MCF 10A (cell line): ENCODE results near the gene SARDH. TPM values are rescaled to one million over a fixed set of nuclear protein-coding genes. Genes with fewer than 3 reads are reported as not detected.

Source experiments
- BruUV-seq: library from RNA; stranded (reverse); fragments of 400-500 nt; replicated peaks from 2 replicates; lab custom pipeline; 2021; lab: Mats Ljungman, UMichigan
- CTCF ChIA-PET: fragments of 300-600 bp; sonication (Branson Sonifier 250); formaldehyde crosslinking; extraction: SDS; loops from one replicate; lab custom pipeline; 2021; ENCODE audit warnings: antibody characterized with exemption, inconsistent platforms; lab: Yijun Ruan, JAX
- POLR2A ChIA-PET: fragments of 300-600, 350-650 bp; sonication (Branson Sonifier 250); formaldehyde crosslinking; extraction: SDS; loops from one replicate; lab custom pipeline; 2020; ENCODE audit warnings: antibody characterized with exemption, inconsistent platforms; lab: Yijun Ruan, JAX
- DNase-seq: peaks from one replicate; pipeline ENCODE4 v3.0.0-alpha.2; 2018; ENCODE audit not compliant: unreplicated experiment
- H3K27ac Mint-ChIP-seq: one replicate; pipeline ENCODE4 v1.8.0; 2022; ENCODE audit warnings: mild to moderate bottlenecking, low read depth, mixed read lengths; ENCODE audit not compliant: unreplicated experiment
- H3K27me3 Mint-ChIP-seq: one replicate; pipeline ENCODE4 v1.8.0; 2022; ENCODE audit warnings: mixed read lengths; ENCODE audit not compliant: insufficient read depth, unreplicated experiment
- H3K36me3 Mint-ChIP-seq: one replicate; pipeline ENCODE4 v1.8.0; 2022; ENCODE audit warnings: mild to moderate bottlenecking, moderate library complexity, mixed read lengths; ENCODE audit not compliant: insufficient read depth, unreplicated experiment
- H3K4me1 Mint-ChIP-seq: one replicate; pipeline ENCODE4 v1.8.0; 2022; ENCODE audit warnings: mixed read lengths; ENCODE audit not compliant: insufficient read depth, unreplicated experiment
- H3K4me3 Mint-ChIP-seq: one replicate; pipeline ENCODE4 v1.8.0; 2022; ENCODE audit warnings: mild to moderate bottlenecking, moderate library complexity, mixed read lengths; ENCODE audit not compliant: unreplicated experiment
- H3K9me3 Mint-ChIP-seq: one replicate; pipeline ENCODE4 v1.8.0; 2022; ENCODE audit warnings: mixed read lengths; ENCODE audit not compliant: unreplicated experiment
- CTCF ChIP-seq: fragments of 200-600 bp; IDR thresholded peaks from one replicate; pipeline ENCODE4 v1.8.0; 2022; ENCODE audit warnings: antibody characterized with exemption, mild to moderate bottlenecking; ENCODE audit not compliant: unreplicated experiment
- intact Hi-C: fragments of 100-400 bp; cut with micrococcal nuclease; formaldehyde crosslinking; loops from 2 replicates; pipeline ENCODE4 v1.14.1; 2022
- total RNA-seq: library from RNA; stranded (reverse); gene quantifications from 2 replicates; pipeline ENCODE4 v1.2.3, GENCODE V29; 2022

The SARDH gene
- total RNA-seq, 1 experiment from 2014 or later: not detected

GRCh38 chr9:133742849-133743444, 4.8 kb upstream of the SARDH start:
- no peak overlapping the region for H3K4me3 Mint-ChIP-seq
- intact Hi-C loops: no loop called here
- POLR2A ChIA-PET: interaction anchor here (0.6 to 1.4 kb wide), 3 partner anchors 9 to 1526 kb away, joined by 3 to 4 read pairs (median 3); no protein-coding TSS in a partner anchor
- no TSS peak for BruUV-seq
- CTCF ChIA-PET: interaction anchor here (0.6 to 2.6 kb wide), 16 partner anchors 9 to 1117 kb away, joined by 3 to 7 read pairs (median 4); no protein-coding TSS in a partner anchor
- DNase-seq: peak; percentile 65
- H3K36me3 Mint-ChIP-seq: peaks cover 1% of the 10 kb centered on the region
- H3K27ac Mint-ChIP-seq: no peak overlapping the region
- no peaks in the 10 kb centered on the region for H3K4me1 Mint-ChIP-seq
- TF ChIP-seq CTCF: peak; percentile 99
- no peaks in the 10 kb centered on the region for H3K9me3 Mint-ChIP-seq
- H3K27me3 Mint-ChIP-seq: peaks cover 47% of the 10 kb centered on the region

GRCh38 chr9:133742251-133742650, 4.1 kb upstream of the SARDH start:
- Mint-ChIP-seq H3K4me1 (no peaks in the 10 kb centered on the region), H3K9me3 (no peaks in the 10 kb centered on the region), H3K4me3 (no peak overlapping the region), H3K36me3 (peaks cover 6% of the 10 kb centered on the region), H3K27ac (no peak overlapping the region), H3K27me3 (peaks cover 40% of the 10 kb centered on the region)
- no peak for TF ChIP-seq CTCF
- CTCF ChIA-PET: interaction anchor here (0.6 to 2.6 kb wide), 12 partner anchors 11 to 254 kb away, joined by 3 to 7 read pairs (median 3); no protein-coding TSS in a partner anchor
- intact Hi-C loops: no loop called here
- DNase-seq: no peak
- no TSS peak for BruUV-seq
- POLR2A ChIA-PET: interaction anchor here (1.1 to 1.4 kb wide), 2 partner anchors 10 to 12 kb away, joined by 3 to 4 read pairs; no protein-coding TSS in a partner anchor

GRCh38 chr9:133741716-133742115, 3.6 kb upstream of the SARDH start:
- Mint-ChIP-seq H3K4me1 (no peaks in the 10 kb centered on the region), H3K9me3 (no peaks in the 10 kb centered on the region), H3K27me3 (peaks cover 34% of the 10 kb centered on the region), H3K27ac (no peak overlapping the region), H3K4me3 (no peak overlapping the region), H3K36me3 (peaks cover 6% of the 10 kb centered on the region)
- no TSS peak for BruUV-seq
- intact Hi-C loops: no loop called here
- DNase-seq: no peak
- ChIA-PET POLR2A (no interaction called here), CTCF (interaction anchor here (0.6 to 2.6 kb wide), 5 partner anchors 15 to 201 kb away, joined by 3 to 7 read pairs (median 3); no protein-coding TSS in a partner anchor)
- TF ChIP-seq CTCF: no peak

- Mint-ChIP-seq H3K36me3 (peaks cover 6% of the 10 kb centered on the region), H3K27ac (no peak overlapping the region), H3K4me1 (no peaks in the 10 kb centered on the region), H3K4me3 (no peak overlapping the region), H3K9me3 (no peaks in the 10 kb centered on the region), H3K27me3 (peaks cover 26% of the 10 kb centered on the region)
- CTCF ChIA-PET: interaction anchor here (0.8 kb wide), 1 partner anchor 106 kb away, joined by 4 read pairs; no protein-coding TSS in a partner anchor
- no TSS peak for BruUV-seq
- POLR2A ChIA-PET: no interaction called here
- DNase-seq: no peak
- intact Hi-C loops: no loop called here
- TF ChIP-seq CTCF: no peak
Measured at GRCh38 chr9:133740911-133741310, 2.8 kb upstream of the SARDH start.
